Activated gamma-delta T cell treated with Interleukin-2 at 50 U/mL for 16 hours (primary cell): ENCODE results near the gene CHMP3.
A peak's percentile ranks its signal among the peaks of the same experiment; 100 is the strongest.
"Not testable (repeated sequence)": the region's sequence is repeated elsewhere in the genome, so short reads cannot be mapped to it uniquely, and the experiment has no call there.

Experiments
- DNase-seq: peaks from one replicate; pipeline ENCODE4 v3.0.0-alpha.2; 2020

Gene CHMP3

DNA sequence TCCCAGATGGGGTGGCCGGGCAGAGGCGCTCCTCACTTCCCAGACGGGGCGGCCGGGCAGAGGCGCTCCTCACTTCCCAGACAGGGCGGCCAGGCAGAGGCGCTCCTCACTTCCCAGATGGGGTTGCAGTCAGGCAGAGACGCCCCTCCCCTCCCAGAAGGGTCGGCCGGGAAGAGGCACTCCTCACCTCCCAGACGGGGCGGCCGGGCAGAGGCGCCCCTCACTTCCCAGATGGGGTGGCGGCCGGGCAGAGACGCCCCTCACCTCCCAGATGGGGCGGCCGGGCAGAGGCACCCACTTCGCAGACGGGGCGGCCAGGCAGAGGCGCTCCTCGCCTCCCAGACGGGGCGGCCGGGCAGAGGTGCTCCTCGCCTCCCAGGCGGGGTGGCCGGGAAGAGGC lies 13.8 kb downstream of the CHMP3 start:
- not testable (repeated sequence) for DNase-seq

DNA sequence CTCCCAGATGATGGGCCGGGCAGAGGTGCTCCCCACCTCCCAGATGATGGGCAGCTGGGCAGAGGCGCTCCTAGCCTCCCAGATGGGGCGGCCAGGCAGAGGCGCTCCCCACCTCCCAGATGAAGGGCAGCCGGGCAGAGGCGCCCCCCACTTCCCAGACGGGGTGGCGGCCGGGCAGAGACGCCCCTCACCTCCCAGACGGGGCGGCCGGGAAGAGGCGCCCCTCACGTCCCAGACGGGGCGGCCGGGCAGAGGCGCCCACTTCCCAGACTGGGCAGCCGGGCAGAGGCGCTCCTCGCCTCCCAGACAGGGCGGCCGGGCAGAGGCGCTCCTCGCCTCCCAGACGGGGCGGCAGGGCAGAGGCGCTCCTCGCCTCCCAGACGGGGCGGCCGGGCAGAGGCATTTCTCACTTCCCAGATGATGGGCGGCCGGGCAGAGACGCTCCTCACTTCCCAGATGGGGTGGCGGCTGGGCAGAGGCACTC lies 14.3 kb downstream of the CHMP3 start:
- not testable (repeated sequence) for DNase-seq

DNA sequence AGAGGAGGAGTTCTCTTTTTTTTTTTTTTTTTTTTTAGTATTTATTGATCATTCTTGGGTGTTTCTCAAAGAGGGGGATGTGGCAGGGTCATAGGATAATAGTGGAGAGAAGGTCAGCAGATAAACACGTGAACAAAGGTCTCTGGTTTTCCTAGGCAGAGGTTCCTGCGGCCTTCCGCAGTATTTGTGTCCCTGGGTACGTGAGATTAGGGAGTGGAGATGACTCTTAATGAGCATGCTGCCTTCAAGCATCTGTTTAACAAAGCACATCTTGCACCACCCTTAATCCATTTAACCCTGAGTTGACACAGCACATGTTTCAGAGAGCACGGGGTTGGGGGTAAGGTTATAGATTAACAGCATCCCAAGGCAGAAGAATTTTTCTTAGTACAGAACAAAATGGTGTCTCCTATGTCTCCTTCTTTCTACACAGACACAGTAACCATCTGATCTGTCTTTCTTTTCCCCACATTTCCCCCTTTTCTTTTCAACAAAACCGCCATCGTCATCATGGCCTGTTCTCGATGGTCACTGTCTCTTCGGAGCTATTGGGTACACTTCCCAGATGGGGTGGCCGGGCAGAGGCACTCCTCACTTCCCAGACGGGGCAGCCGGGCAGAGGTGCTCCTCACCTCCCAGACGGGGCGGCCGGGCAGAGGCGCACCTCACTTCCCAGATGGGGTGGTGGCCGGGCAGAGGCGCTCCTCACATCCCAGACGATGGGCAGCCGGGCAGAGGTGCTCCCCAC lies 14.9 kb downstream of the CHMP3 start:
- DNase-seq: not testable (repeated sequence)

DNA sequence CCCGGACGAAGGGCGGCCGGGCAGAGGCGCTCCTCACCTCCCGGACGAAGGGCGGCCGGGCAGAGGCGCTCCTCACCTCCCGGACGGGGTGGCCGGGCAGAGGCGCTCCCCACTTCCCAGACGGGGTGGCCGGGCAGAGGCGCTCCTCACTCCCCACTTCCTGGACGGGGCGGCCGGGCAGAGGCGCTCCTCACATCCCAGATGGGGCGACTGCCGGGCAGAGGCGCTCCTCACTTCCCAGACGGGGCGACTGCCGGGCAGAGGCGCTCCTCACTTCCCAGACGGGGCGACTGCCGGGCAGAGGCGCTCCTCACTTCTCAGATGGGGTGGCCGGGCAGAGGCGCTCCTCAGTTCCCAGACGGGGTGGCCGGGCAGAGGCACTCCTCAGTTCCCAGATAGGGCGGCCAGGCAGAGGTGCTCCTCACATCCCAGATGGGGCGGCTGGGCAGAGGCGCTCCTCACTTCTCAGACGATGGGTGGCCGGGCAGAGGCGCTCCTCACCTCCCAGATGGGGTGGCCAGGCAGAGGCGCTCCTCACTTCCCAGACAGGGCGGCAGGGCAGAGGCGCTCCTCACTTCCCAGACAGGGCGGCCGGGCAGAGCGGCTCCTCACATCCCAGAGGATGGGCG lies 17.8 kb downstream of the CHMP3 start:
- not testable (repeated sequence) for DNase-seq

DNA sequence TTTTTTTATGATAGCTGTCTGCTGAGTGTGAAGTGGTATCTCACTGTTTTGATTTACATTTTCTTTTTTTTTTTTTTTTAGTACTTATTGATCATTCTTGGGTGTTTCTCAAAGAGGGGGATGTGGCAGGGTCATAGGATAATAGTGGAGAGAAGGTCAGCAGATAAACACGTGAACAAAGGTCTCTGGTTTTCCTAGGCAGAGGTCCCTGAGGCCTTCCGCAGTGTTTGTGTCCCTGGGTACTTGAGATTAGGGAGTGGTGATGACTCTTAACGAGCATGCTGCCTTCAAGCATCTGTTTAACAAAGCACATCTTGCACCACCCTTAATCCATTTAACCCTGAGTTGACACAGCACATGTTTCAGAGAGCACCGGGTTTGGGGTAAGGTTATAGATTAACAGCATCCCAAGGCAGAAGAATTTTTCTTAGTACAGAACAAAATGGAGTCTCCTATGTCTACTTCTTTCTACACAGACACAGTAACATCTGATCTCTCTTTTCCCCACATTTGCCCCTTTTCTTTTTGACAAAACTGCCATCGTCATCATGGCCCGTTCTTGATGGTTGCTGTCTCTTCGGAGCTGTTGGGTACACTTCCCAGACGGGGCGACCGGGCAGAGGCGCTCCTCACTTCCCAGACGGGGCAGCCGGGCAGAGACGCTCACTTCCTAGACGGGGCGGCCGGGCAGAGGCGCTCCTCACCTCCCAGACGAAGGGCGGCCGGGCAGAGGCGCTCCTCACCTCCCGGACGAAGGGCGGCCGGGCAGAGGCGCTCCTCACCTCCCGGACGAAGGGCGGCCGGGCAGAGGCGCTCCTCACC lies 18.8 kb downstream of the CHMP3 start:
- not testable (repeated sequence) for DNase-seq

DNA sequence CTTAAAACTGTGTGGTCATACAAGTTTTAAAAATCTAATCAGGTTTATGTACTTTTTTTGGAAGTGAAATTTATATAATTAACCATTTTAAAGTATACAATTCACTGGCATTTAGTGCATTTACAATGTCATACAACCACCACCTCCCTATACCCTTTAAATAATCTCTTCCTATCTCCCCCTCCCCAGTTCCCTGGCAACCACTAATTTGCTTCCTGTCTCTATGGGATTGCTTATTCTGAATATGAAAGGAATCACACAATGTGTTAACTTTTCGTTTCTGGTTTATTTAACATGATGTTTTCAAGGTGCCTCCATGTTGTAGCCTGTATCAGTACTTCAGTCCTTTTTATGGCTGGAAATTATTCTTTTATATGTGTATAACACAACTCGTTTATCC lies 19.4 kb downstream of the CHMP3 start:
- DNase-seq: no peak

DNA sequence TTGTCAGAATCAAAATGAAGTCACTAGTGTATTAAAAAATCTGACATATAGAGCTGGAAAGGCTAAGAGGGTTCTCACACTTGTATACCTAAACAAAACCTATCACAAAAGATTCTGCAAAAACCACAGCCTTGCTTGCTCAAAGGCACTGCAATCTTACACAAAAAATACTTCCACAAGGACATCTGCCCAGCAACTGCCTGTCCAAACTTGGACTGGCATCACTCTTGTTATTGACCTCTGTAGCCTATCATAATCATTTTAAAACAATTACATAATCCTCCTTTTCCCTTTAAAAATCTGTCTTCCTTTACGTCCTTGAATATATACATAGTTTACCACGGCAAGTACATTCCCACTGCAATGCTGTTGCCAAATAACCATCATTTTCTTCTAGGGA lies 19.9 kb downstream of the CHMP3 start:
- no peak for DNase-seq

DNA sequence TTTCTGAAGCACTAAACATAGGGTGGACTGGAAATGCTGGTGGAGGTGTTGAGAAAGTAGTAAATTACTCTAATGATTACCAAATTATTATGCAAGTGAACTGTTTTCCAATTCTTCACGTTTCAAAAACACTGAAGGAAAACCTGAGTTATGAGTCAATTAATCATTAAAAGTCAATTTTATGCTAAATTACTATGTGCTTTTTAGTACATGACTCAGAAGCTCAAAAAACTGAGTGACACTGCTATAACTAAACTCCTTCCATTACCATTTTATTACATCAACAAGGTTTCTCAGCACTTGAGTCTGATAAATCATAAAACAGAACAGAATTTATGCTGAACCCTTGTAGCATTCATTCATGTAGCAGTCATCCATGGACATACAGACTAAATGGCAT lies 20.4 kb downstream of the CHMP3 start:
- no peak for DNase-seq

DNA sequence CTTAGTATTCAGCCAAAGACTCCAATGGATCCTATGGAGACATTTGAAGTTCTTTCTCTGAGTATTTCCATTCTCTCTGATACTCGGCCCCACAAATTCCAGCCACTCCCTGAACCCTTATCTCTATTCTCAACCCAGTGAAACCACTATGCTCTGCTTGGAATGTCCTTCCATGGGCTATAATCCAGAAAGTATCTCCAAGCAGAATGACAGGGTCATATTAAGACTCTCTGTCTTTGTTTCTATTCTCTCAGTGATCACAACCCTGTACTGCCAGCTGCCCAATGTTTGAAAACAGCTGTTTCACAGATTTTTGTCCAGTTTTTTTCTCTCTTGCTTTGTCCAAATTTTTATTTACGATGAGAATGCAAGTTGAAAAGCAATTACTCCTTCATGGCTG lies 21.9 kb downstream of the CHMP3 start:
- no peak for DNase-seq

DNA sequence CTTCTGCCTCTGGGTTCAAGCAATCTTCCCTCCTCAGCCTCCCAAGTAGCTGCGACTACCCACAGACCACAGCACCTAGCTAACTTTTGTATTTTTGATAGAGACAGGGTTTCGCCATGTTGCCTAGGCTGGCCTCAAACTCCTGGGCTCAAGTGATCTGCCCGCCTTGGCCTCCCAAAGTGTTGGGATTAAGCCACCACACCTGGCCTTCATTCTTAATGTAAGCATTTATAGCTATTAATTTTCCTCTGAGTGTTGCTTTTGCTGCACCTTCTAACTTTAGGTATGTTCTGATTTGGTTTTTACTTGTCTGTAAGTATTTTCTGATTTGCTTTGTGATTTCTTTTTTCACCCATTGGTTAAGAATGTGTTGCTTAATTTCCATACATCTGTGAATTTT lies 29.7 kb downstream of the CHMP3 start:
- DNase-seq: no peak

DNA sequence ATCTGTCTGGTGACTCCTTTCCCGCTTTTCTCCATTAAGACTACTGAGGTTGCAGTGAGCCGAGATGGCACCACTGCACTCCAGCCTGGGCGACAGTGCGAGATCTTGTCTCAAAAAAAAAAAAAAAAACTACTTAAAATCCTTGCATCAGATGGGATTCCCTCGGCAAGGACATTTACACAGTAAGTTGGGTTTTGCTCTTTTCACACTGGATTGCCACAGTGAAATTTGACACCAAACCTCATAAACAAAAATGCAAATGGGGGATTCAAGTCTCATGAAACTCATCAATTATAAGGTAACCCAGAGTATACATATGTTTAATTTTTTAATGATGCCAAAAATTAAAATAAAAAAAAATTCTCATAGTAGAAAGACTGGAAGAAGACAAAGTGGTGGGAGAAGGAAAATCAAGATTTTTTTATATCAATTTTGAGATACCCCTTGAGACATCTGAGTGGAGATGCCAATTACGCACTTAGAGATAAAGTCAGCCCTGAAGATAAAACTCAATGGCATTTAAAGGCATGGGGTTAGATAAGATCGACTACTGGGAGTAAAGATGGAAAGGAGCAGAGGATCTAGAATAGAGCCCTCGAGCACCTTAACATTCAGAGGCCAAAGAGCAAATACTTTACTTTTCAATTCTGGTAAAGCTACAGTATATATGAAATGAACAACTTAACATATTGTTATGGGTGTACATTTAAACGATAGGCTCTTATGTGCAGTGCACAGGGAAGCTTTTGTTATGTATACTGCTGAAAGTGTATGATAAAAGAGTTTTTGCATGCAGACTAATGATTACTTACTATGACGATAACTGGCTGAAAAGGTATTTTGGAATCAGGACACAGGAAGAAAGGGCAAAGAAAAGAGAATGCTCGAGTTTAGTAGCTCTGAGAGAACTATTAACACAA lies 37.6 kb downstream of the CHMP3 start:
- DNase-seq: no peak

DNA sequence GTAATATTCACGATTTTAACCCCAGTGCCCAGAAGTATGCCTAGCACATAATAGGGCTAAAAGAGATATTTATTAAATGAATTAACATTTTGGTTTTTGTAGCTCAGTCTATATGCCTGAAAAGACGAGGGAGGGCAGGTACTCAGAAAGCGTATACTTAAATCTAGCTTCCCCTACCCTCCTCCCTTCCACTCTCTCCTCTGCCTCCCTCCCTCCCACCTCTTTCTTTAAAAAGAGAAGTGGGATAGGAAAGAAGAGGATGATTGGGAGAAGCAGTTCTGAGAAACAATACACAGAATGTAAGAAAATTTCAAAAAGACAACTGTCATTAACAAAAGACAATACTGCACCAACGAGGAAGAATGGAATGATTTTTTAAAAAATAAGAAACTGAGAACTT lies 39.8 kb downstream of the CHMP3 start:
- DNase-seq: no peak

DNA sequence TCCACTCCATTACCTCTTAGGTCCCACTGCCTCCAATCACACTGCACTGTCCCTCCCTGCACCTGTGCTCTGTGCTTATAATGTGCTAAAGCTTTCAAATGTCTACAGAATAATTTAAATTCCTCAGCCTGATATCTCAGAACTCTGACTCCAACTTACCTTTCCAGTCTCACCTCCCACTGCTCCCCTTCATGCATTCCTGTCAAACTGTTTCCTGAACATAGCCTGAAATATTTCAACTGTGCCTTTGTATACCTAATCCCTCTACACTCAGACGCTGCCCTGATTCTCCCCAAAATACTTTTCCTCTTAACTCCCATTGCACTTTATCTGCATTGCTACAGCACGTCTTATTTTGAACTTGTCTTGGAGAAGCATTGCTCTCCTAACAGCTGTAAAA lies 40.5 kb downstream of the CHMP3 start:
- no peak for DNase-seq

DNA sequence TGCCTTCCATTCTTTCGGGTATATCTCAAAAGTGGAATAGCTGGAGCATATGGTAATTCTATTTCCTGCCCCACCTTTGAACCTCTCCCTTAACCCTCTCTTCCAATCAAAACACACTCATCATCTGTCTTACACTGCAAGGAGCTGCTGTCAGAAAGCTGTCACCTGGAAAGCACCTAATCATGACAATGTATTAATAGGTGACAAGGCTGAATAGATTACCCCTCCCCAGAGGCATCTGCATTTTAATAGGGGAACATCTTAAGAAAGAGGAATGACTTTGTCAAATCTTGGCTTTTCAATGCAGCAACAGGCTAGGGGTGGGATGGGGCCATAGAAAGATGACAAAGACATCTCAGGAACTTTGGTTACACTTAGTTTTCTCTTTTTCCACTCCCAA lies 41.3 kb downstream of the CHMP3 start:
- no peak for DNase-seq

DNA sequence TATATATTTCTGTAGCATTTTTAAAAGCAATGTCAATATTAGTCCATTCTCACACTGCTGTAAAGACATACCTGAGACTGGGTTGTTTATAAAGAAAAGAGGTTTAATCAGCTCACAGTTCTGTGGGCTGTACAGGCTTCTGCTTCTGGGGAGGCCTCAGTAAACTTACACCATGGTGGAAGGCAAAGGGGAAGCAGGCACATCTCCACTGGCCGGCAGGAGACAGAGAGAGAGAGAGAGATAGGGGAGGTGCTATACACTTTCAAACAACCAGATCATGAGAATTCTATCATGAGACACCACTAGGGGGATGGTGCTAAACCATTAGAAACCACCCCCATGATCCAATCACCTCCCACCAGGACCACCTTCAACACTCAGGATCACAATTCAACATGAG lies 43.1 kb downstream of the CHMP3 start:
- DNase-seq: no peak

DNA sequence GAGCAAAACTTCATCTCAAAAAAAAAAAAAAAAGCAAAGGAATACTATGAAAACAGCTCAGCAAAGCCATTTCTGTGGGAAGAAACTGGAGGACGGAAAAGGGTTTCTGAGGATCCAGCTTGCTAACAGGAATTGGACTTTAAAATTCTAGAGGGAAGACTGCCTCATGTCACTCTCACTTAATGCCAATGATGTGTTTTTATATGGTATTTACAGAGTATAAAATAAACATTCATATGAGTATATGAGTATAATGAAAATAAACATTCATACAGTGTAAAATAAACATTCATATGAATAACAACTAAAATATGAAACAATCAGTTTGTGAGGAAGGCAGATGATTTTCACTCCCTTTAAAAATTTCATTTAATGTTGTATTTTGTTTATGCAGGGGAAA lies 43.9 kb downstream of the CHMP3 start:
- no peak for DNase-seq

DNA sequence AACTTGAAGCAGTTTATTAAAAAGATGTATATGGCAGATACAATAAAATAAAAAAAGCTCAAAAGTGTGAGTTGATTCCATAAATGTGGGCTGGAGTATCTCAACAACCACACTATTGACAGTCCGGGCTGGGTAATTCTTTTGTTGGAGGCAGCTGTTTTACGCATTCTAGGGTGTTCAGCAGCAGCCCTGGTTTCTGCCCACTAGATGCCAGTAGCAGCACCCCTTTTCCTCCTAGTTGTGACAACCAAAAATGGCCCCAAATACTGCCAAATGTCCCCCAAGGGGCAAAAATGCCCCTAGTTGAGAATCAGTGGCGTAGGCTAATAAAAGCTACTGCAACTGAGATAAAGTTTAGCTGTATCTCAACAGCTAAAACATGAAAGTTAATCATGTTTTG lies 44.8 kb downstream of the CHMP3 start:
- peak; percentile 16 for DNase-seq

DNA sequence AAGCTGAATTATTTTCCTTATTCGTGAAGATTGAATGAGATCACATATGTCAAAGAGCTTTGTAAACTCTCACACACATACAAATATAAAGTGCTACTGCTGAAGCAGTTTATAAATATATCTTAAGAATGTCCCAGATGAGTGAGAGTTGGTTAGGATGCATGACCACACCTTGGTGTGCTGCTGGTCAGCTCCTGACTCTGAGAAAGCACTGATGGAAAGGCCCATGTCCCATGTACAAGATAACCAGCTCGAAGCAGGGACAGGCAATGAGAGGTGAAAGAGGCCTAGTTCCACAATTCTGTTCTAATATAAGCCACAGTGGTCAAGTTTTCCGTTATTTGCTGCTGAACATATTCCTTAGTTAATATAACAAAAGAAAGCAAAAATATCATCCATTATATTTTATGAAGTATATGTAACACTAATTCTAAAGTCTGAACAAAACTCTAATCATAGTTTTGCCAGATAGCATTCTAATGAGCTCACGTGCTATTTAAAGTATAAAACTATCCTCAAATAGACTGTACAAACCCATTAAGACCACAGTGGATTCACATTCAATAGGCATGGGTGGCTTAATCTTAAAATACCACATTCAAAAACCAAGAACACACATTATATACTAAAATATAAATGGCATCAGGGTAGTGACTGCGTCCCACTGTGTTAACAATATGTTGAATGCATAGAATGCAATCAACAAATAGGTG lies 49.1 kb downstream of the CHMP3 start:
- DNase-seq: no peak

DNA sequence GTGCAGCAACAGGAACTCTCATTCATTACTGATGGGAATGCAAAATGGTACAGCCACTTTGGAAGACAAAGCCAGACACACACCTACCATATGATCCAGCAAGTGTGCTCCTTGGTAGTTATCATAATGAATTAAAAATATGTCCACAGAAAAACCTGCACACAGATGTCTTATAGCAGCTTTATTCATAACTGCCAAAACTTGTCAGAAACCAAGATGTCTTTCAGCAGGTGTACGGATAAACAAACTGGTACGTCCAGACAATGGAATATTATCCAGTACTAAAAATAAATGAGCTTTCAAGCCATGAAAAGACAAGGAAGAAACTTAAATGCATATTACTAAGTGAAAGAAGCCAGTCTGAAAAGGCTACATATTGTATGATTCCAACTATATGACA lies 50.4 kb downstream of the CHMP3 start:
- no peak for DNase-seq

DNA sequence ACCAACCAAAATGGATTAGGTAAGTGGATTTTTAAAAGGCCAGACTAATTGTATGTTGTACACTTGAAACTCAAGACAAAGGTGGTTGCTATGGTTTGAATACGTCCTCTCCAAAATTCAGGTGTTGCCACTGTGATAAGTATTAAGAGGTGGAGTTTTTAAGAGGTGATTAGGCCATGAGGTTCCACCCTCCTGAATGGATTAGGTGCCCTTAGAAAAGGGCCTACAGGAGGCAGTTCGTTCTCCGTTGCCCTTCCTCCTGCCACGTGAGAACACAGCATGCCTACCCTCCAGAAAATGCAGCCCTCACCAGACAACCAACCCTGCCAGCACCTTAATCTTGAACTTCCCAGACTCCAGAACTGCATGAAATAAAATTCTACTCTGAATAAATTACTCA lies 51.2 kb downstream of the CHMP3 start:
- DNase-seq: no peak

DNA sequence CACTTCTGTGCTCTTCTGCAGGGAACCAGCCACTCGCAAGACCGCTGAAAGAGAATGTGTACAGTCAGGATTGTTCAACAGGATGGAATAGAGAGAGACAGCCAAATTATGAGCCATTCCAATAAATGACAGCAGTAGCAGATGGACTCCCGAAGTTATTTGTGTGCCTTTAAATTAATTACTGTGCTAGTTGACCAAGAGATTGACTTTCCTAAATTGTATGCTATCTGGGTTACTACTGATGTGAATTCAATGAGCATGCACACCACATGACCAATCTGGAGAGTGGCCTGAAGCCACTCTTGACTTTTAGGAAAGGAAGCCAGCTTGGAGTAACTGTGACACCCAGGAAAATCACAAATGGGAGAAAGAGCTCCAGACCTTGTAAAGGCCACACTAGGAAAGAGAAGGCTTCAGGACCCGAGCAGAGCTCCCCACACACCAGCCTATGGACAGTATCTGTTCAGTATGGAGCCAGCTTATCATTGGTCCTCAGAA lies 52.8 kb downstream of the CHMP3 start:
- no peak for DNase-seq

DNA sequence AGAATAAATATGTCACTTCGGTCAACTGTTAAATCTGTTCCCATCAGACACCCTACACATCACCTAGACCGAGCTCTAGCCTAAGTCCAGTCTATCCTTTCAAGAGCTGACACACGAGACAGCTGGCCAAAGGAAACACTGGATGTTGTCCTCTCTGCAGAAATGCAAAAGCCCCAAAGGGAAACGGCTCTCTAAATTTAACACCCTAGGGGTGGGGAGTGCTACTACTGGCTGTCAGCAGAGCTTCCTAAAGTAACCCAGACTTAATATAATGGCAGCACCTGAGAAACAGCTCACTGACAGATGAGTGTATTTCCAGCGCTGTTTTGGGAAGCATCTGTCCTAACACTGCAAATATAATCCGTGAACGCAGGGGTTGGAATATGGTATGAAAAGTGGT lies 55.6 kb downstream of the CHMP3 start:
- DNase-seq: no peak
